Stimulated activated CD4-positive, alpha-beta T cell treated with anti-CD3 and anti-CD28 coated beads, Interleukin-15, amount 100 ng/mL, for 1 hour (primary cell): ENCODE results near the gene ELMO3.

Experiments used
- DNase-seq, 2 donors: peaks; one replicate each; pipeline ENCODE4 v3.0.0-alpha.2; 2020; ENCODE audit warnings: low read depth in 1 of 2, low spot score in 1 of 2

ELMO3 gene

GRCh38 chr16:67240506-67240905 lies 41.6 kb downstream of the ELMO3 start:
- DNase-seq: no peak

- no peak for DNase-seq
Measured at GRCh38 chr16:67241008-67241900, 42.3 kb downstream of the ELMO3 start.

- DNase-seq: no peak
Measured at GRCh38 chr16:67242138-67242730, 43.3 kb downstream of the ELMO3 start.

- no peak for DNase-seq
Measured at GRCh38 chr16:67243481-67243880, 44.5 kb downstream of the ELMO3 start.

GRCh38 chr16:67244387-67245185 lies 45.7 kb downstream of the ELMO3 start:
- DNase-seq: peak; percentile 48 to 57

GRCh38 chr16:67245186-67245585 lies 46.3 kb downstream of the ELMO3 start:
- no peak for DNase-seq

- DNase-seq: no peak
Measured at GRCh38 chr16:67245674-67246080, 46.7 kb downstream of the ELMO3 start.

- DNase-seq: no peak
Measured at GRCh38 chr16:67246081-67246755, 47.3 kb downstream of the ELMO3 start.

GRCh38 chr16:67246756-67247191 lies 47.8 kb downstream of the ELMO3 start:
- DNase-seq: no peak

GRCh38 chr16:67247192-67248072 lies 48.5 kb downstream of the ELMO3 start, which contains the start of gene FHOD1:
FHOD1 (minus strand) TSS chr16:67247481; CDS start chr16:67247410, 71 bp downstream.
- peak; percentile 93 to 96 for DNase-seq

GRCh38 chr16:67248073-67248400 lies 49.1 kb downstream of the ELMO3 start:
- DNase-seq: no peak

- no peak for DNase-seq
Measured at GRCh38 chr16:67248401-67249177, 49.7 kb downstream of the ELMO3 start, which contains the start of gene SLC9A5. SLC9A5 (plus strand) TSS chr16:67248979; CDS start chr16:67249015, 36 bp downstream.

- DNase-seq: no peak
Measured at GRCh38 chr16:67249178-67250044, 50.5 kb downstream of the ELMO3 start.

- no peak for DNase-seq
Measured at GRCh38 chr16:67250045-67250327, 51.1 kb downstream of the ELMO3 start.

GRCh38 chr16:67252609-67253497 lies 53.9 kb downstream of the ELMO3 start:
- no peak for DNase-seq
